Osteocyte (in vitro differentiated cells): ENCODE measurements around the gene PTPRK. TPM values are rescaled to one million over a fixed set of nuclear protein-coding genes. Genes with fewer than 3 reads are reported as not detected.

Experiments
- DNase-seq: peaks from one replicate; pipeline ENCODE4 v3.0.0; 2021; ENCODE audit warnings: mixed read lengths; ENCODE audit not compliant: unreplicated experiment; ENCODE audit errors: extremely low spot score
- H3K27ac Mint-ChIP-seq: one replicate; pipeline ENCODE4 v1.8.0; 2021; ENCODE audit warnings: mild to moderate bottlenecking, mixed read lengths; ENCODE audit not compliant: unreplicated experiment
- H3K27me3 Mint-ChIP-seq: one replicate; pipeline ENCODE4 v1.8.0; 2021; ENCODE audit warnings: mixed read lengths; ENCODE audit not compliant: unreplicated experiment
- H3K36me3 Mint-ChIP-seq: one replicate; pipeline ENCODE4 v1.8.0; 2021; ENCODE audit warnings: mixed read lengths; ENCODE audit not compliant: unreplicated experiment
- H3K4me1 Mint-ChIP-seq: one replicate; pipeline ENCODE4 v1.8.0; 2021; ENCODE audit warnings: mixed read lengths; ENCODE audit not compliant: unreplicated experiment
- H3K4me3 Mint-ChIP-seq: one replicate; pipeline ENCODE4 v1.8.0; 2021; ENCODE audit warnings: mild to moderate bottlenecking, moderate library complexity, mixed read lengths; ENCODE audit not compliant: unreplicated experiment
- H3K9me3 Mint-ChIP-seq: one replicate; pipeline ENCODE4 v1.8.0; 2021; ENCODE audit warnings: mixed read lengths; ENCODE audit not compliant: unreplicated experiment
- total RNA-seq: library from RNA; stranded (reverse); gene quantifications from 2 replicates; pipeline ENCODE4 v1.2.1, GENCODE V29; 2021
- TF ChIP-seq, protein P1 (sequence below): fragments of 200-600 bp; sonication (generic); IDR thresholded peaks from 2 replicates; pipeline ENCODE4 v1.5.0; 2021; ENCODE audit warnings: antibody characterized with exemption, mild to moderate bottlenecking, moderate library complexity

The PTPRK gene
- total RNA-seq, 1 donor from 2014 or later: 130 TPM

DNA sequence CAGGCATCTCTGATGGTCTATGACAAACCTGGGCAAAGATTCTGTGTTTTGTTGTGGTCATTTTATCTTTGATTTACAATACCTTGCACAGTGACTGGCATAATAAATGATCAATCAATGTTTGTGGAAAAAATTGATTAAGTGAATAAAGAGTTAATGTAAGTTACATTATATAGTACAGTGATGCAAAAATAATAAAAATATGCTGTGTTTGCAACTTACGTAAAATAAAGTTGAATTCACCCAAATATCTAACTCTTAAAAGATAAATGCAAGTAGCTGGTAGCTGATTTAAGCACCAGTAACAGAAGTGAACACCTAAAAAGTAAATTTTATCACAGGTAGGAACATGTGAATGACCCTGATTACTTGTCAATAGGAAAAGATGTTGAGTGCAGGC lies 443.6 kb downstream of the PTPRK start:
- Mint-ChIP-seq H3K4me3 (no peak overlapping the region), H3K4me1 (no peaks in the 10 kb centered on the region), H3K27me3 (no peaks in the 10 kb centered on the region), H3K27ac (no peak overlapping the region), H3K36me3 (peaks cover 52% of the 10 kb centered on the region), H3K9me3 (no peaks in the 10 kb centered on the region)
- TF ChIP-seq, protein P1, sequence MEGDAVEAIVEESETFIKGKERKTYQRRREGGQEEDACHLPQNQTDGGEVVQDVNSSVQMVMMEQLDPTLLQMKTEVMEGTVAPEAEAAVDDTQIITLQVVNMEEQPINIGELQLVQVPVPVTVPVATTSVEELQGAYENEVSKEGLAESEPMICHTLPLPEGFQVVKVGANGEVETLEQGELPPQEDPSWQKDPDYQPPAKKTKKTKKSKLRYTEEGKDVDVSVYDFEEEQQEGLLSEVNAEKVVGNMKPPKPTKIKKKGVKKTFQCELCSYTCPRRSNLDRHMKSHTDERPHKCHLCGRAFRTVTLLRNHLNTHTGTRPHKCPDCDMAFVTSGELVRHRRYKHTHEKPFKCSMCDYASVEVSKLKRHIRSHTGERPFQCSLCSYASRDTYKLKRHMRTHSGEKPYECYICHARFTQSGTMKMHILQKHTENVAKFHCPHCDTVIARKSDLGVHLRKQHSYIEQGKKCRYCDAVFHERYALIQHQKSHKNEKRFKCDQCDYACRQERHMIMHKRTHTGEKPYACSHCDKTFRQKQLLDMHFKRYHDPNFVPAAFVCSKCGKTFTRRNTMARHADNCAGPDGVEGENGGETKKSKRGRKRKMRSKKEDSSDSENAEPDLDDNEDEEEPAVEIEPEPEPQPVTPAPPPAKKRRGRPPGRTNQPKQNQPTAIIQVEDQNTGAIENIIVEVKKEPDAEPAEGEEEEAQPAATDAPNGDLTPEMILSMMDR: no peak
- DNase-seq: no peak

- DNase-seq: no peak
- no peaks in the 10 kb centered on the region for H3K9me3 Mint-ChIP-seq
- peaks cover 42% of the 10 kb centered on the region for H3K36me3 Mint-ChIP-seq
Measured at GRCh38 chr6:128074567-128074966, 445.8 kb downstream of the PTPRK start.

GRCh38 chr6:128073389-128073788 lies 447.0 kb downstream of the PTPRK start:
- Mint-ChIP-seq H3K9me3 (no peaks in the 10 kb centered on the region), H3K27ac (no peak overlapping the region), H3K4me3 (no peak overlapping the region), H3K27me3 (no peaks in the 10 kb centered on the region), H3K36me3 (peaks cover 33% of the 10 kb centered on the region), H3K4me1 (peaks cover under 1% of the 10 kb centered on the region)
- TF ChIP-seq, protein P1: no peak
- no peak for DNase-seq

More at GRCh38 chr6:128074567-128074966, 445.8 kb downstream of the PTPRK start:
- TF ChIP-seq, protein P1: no peak
- no peak overlapping the region for H3K4me3 Mint-ChIP-seq
- no peaks in the 10 kb centered on the region for H3K27me3 Mint-ChIP-seq
- no peaks in the 10 kb centered on the region for H3K4me1 Mint-ChIP-seq
- no peak overlapping the region for H3K27ac Mint-ChIP-seq

DNA sequence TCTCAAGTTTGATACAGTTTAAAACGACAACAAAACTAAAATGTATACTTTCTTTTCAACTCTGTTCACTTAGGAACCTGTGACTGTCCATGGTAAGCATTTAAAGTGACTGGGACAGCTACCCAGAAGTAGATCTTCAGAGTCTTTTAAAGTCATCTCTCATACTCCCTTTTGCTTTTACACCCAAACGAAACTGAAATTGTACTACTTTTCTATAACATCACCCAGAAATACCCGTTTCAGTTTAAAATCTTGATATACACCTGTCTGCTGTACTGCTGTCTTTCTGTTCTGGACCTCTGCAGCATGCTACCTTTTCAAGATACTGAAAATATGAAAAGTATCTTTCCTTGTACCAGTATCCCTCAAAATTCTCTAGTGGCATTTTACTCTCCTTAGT lies 449.2 kb downstream of the PTPRK start:
- no peak for DNase-seq
- no peak overlapping the region for H3K4me3 Mint-ChIP-seq
- H3K27me3 Mint-ChIP-seq: no peaks in the 10 kb centered on the region
- no peaks in the 10 kb centered on the region for H3K9me3 Mint-ChIP-seq
- H3K27ac Mint-ChIP-seq: no peak overlapping the region
- peaks cover 27% of the 10 kb centered on the region for H3K36me3 Mint-ChIP-seq
- TF ChIP-seq, protein P1: no peak
- H3K4me1 Mint-ChIP-seq: peaks cover 8% of the 10 kb centered on the region

GRCh38 chr6:128070406-128070805 lies 450.0 kb downstream of the PTPRK start:
- DNase-seq: no peak
- Mint-ChIP-seq H3K4me1 (peaks cover 8% of the 10 kb centered on the region), H3K4me3 (no peak overlapping the region), H3K9me3 (no peaks in the 10 kb centered on the region), H3K36me3 (peaks cover 20% of the 10 kb centered on the region), H3K27ac (no peak overlapping the region), H3K27me3 (no peaks in the 10 kb centered on the region)
- TF ChIP-seq, protein P1: no peak
